GM10266 (cell line): ENCODE results near the gene APH1A.

Experiments
- DNase-seq: peaks from one replicate; pipeline ENCODE4 v3.0.0; 2012; ENCODE audit errors: extremely low spot score
- CTCF ChIP-seq: IDR thresholded peaks from 2 replicates; pipeline ENCODE4 v1.5.1; 2012; ENCODE audit warnings: mild to moderate bottlenecking, low read depth; ENCODE audit not compliant: control insufficient read depth, insufficient read depth; ENCODE audit errors: missing control alignments

The APH1A gene

GRCh38 chr1:150281221-150281757 lies 12.5 kb upstream of the APH1A start:
- TF ChIP-seq CTCF: peak; percentile 64
- DNase-seq: peak; percentile 36

- no peak for TF ChIP-seq CTCF
- DNase-seq: no peak
These were observed 11.4 kb upstream of the APH1A start for GRCh38 chr1:150280138-150280707.

- no peak for TF ChIP-seq CTCF
- no peak for DNase-seq
These were observed 4.5 kb upstream of the APH1A start for GRCh38 chr1:150273311-150273710.

GRCh38 chr1:150271291-150271959 lies 2.6 kb upstream of the APH1A start:
- no peak for DNase-seq
- no peak for TF ChIP-seq CTCF

GRCh38 chr1:150269451-150269850 lies 635 bp upstream of the APH1A start:
- TF ChIP-seq CTCF: no peak
- no peak for DNase-seq

GRCh38 chr1:150268340-150268704 lies 494 bp downstream of the APH1A start:
- no peak for TF ChIP-seq CTCF
- no peak for DNase-seq

GRCh38 chr1:150267896-150268295 lies 920 bp downstream of the APH1A start:
- DNase-seq: no peak
- no peak for TF ChIP-seq CTCF
